GM19324 (cell line): ENCODE measurements around the gene NEK11.
"Not testable (repeated sequence)": the region's sequence is repeated elsewhere in the genome, so short reads cannot be mapped to it uniquely, and the experiment has no call there.

Experiments used
- ATAC-seq: cut with Tn5 transposase; IDR thresholded peaks from one replicate; pipeline ENCODE4 v1.9.1; 2021; ENCODE audit warnings: mild to moderate bottlenecking, moderate library complexity; ENCODE audit not compliant: unreplicated experiment, low FRiP score

Gene NEK11

DNA sequence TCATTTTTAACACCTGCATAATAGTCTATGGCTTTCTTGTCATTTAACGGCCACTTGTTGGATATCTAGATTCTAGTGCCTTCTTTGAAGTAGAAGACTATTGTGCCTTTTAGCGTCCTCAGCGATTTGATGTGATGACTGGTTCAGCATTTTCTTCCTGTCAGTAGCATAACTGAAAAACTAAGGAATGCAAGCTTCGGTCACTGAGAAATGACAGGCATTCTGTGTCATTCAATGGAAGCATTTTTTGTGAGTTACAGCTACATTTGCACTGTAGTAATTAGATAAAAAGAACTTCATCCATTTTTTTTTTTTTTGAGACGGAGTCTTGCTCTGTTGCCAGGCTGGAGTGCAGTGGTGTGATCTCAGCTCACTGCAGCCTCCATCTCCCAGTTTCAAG, 10.3 kb downstream of the NEK11 start:
- no peak for ATAC-seq

DNA sequence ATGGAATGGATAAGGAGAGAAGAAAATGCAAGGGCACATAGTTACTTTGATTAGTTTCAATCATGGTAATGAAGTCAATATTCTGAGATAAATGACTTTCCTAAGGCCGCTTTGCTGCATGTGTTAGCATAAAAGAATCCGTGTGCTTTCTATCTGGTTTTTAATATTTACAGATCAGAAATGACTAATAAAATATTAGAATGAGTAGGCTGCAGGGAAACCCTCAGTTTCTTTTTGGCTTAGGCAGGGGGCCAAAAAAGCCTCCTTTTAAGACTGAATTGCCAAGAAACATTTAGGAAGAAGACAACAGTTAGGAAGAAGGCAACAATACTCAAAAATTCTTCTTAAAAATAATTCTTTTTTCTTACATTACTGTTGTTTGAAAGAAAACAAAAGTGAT, 11.6 kb downstream of the NEK11 start:
- ATAC-seq = no peak

DNA sequence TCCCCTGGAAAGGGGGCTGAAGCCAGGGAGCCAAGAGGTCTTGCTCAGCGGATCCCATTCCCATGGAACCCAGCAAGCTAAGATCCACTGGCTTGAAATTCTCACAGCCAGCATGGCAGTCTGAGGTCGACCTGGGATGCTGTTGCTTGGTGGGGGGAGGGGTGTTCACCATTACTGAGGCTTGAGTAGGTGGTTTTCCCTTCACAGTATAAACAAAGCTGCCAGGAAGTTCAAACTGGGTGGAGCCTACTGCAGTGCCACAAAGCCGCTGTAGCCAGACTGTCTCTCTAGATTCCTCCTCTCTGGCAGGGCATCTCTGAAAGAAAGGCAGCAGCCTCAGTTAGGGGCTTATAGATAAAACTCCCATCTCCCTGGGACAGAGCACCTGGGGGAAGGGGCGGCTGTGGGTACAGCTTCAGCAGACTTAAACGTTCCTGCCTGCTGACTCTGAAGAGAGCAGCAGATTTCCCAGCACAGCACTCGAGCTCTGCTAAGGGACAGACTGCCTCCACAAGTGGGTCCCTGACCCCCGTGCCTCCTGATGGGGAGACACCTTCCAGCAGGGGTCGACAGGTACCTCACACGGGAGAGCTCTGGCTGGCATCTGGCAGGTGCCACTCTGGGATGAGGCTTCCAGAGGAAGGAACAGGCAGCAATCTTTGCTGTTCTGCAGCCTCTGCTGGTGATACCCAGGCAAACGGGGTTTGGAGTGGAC, 15.8 kb downstream of the NEK11 start:
- not testable (repeated sequence) for ATAC-seq

DNA sequence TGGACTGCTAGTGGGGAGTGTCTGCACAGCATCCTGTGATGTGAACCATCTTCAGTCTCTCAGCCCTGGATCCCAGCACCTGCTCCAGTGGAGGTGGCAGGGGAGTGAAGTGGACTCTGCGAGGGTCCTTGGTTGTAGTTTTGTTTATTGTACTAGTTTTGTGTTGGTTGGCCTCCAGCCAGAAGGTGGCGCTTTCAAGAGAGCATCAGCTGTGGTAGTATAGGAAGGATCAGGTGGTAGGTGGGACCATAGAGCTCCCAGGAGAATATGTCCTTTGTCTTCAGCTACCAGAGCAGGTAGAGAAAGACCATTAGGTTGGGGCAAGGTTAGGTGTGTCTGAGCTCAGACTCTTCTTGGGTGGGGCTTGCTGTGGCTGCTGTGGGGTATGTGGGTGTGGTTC, 20.9 kb downstream of the NEK11 start:
- ATAC-seq = no peak

DNA sequence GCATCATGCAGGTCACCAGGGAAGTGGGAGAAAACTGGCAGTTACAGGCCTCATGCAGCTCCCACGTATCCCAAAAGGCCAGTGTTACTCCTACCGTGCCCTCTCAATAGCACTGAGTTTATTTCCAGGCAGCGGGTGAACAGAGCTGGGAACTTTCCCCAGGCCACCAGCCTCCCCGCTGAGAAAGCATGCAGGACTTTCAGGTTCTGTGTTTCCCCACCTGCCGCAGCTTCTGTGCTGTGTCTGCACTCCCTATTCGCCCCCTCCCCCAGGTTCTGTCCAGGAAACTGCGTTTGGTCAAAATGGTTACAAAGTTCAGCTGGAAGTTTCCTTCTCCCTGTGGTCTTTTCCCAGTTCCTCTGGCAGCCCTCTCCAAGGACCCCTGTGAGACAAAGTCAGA, 21.4 kb downstream of the NEK11 start:
- ATAC-seq = no peak

DNA sequence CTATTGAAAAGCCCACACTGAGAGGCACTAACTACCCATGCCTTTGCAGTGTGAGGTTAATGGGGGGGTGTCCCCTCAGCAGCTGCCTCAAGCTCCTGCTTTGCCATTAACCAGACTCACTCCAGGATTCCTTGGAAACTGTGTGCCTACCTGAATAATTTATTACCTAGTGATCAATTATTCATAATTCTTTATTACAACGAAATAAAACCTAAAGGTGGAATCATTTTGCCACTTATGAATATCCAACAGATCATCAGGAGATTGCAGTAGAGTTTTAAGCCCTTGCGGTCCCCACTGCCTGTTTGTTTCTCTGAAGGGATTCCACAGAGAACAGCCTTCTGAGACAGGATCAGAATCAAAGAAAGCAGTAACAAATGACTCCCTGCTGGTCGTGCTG, 23.3 kb downstream of the NEK11 start:
- no peak for ATAC-seq

DNA sequence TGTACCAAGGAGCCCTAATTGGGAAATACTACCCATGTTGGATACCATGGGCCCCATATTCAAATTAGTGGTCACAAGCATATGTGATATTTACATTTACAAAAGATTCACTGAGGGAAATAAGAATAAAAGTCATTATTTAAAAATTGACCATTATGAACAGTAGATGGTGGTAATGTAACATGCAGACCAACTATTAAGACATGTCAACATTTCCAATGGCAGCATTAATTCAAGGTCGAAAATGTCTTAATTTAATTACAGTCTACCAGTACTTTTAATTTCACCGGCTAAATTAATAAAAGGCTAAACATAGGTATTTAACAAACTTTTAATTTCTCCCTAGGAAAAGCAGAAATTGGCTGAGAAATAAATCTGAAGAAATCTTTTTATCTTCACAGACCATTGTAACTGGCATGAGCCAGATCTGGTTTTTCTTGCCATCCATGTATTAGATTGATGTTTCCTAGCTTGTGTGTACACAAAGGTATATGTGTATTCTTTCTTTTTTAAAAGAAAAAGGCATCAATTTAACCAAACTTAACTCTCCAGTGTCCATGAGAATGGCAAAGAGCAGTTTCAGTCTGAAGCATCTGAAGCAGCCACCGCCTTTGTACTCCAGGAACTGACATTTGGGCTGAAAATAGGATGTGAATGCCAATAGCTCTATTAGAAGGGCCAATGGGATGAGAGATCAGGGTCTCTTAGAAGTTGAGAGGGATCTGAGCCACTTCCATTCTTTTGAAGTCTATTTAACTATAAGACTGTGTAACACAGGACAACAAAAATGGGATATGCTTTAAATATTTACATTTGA, 26.6 kb downstream of the NEK11 start:
- ATAC-seq = no peak

DNA sequence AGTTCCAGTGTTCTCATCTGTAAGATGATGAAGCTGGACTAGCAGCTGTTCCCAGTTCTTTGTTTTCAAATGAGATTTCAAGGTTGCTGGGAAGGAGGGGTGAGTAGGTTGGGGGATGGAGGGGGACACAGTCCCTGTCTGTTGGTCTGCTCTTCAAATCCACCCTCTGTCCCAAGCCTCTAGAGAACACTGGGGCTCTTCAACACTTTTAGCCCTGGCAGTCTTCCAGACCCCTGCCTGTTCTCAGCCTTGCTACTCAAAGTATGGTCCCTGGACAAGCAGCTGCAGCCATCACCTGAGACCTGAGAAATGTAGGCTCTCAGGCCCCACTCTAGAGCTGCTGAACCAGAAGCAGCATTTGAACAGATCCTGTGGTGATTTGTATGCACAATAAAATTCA, 41.3 kb downstream of the NEK11 start:
- ATAC-seq = no peak

DNA sequence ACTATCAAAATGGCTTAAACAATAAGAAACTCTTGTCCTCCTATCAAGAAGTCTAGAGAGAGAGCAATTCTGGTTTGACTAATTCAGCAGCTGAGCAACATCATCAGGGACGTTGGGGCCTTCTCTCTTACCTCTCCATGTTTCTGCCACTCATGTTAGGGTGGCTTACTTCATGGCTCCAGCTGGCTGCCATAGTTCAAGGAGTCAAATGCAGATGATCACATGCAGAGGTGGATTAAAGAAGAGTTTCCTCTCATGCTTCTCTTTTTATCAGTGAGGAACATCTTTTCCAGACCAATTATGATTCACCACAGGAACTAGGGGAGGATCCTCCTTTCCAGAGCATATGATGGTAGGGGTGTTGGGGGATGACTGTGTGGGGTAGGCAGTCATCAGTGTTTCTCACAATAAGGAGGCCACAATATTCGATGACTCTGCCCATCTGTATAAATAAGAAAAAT, 45.5 kb downstream of the NEK11 start:
- no peak for ATAC-seq

DNA sequence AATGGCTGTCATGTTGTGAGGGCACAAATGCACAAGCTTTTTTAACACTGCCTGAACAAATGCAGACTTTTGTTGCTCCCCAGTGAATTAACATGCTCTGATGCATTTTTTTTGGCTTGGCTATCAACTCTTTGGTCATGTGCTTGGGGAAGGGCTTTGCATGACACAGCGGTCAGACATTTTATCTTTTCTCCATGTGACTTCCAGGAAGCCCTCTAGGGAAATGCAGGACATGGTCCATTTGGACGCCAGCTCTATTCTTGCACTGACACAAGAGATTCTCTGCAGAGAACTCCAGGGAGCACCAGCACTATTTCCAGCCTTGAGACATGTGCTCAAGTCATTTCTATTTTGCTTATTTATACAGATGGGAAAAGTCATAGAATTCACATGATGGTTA, 46.2 kb downstream of the NEK11 start:
- ATAC-seq = no peak

DNA sequence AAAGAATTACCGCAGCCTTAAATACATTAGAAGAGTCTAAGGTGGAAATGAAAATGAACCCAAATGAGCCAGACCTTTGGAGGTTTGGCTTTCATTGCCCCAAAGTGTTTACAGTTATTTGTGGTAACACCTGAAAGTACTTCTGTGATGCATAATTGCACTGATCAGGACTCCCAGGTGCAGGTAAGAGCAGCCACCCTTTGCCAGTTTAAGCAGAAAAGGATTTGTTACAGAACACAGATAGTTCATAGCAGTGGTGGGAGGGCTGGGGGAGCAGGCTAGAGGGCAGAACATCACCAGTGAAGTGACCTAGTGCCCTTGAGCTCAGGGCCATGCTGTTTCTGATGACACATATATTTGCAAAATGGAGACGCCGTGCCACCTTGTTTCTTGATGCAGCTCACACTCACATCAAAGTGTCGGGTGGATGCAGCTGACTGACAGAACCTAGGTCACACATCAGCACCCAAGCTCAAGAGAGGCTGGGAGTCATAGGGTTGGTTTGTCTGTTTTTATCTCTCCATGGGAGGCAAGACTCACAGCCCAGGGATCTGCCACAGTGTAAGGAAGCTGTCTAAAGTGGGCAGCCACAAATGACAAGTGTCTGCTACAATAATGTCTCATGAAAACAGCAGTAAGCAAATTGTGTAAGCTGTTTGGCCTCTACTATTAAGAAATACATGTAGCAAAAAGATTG, 49.1 kb downstream of the NEK11 start:
- ATAC-seq = peak; percentile 70

DNA sequence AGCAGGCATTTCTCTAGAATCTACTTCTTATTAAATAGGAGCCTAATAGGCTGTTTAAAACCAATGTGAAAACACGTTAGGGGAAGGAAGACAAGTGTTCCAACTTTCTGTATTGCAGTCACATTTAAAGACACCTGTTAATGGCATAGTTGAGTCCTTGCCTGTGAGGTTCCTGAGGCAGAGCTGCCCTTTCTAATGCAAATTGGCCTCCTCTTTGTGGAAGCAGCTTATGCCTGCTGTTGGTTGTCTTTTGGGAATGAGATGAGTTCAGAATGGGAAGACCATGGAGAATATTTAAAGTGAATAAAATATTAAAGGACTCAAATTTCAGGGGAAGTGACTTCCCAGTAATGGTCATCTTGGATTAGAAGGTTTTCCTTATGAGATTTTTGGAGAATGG, 51.2 kb downstream of the NEK11 start:
- no peak for ATAC-seq

DNA sequence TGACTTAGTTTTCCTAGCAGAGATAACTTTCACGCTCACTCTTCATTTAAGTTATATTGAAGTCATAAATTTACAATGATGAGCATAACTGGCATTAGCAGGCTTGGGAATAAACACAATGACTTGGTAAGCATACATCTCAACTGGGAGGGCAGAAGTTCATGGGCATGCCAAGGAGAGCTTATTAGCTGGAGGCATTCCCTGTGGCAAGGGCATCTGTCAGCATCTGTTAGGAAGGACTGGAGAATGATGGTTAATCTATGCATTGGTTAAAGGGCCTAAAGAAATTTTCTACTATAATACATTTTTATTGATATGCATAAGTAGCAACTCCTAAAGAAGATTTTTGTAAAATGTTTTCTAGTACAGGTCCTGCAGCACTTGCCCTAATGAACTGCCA, 52.4 kb downstream of the NEK11 start:
- ATAC-seq = no peak

DNA sequence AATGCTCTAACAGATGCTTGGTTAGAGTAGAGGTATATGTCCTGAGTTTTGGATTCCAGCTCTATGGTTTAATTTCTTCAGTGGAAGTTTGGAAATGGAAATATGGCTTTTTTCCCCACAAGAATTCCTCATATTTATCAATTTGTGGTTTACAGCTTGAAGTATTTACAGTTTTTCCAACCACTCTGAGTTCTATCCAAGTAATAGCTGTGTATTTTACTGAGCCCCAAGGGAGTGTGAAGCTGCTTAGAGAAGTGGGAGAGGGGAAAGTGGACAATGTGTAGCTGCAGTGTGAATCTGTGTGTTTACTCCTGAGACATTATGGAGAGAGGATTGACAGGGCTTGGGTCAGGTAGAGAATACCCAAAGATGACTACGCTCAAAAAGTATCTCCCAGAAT, 54.5 kb downstream of the NEK11 start:
- no peak for ATAC-seq

DNA sequence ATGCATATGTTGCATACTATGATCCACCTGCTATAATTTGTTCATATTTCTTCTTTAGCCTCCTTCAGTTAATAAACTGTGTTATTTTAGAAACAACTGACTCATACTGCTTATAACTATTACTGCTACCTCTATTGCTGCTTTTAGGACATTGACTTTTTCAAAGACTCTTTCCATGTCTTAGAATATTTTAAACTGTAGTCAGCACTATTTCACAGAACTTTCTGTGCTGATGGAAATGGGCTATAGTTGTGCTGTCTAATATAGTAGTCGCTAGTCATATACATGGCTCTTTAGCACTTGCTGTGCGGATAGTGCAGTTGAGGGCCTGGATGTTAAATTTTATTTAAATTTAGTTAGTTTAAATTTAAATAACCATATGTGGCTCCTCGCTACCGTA, 55.6 kb downstream of the NEK11 start:
- ATAC-seq = no peak

DNA sequence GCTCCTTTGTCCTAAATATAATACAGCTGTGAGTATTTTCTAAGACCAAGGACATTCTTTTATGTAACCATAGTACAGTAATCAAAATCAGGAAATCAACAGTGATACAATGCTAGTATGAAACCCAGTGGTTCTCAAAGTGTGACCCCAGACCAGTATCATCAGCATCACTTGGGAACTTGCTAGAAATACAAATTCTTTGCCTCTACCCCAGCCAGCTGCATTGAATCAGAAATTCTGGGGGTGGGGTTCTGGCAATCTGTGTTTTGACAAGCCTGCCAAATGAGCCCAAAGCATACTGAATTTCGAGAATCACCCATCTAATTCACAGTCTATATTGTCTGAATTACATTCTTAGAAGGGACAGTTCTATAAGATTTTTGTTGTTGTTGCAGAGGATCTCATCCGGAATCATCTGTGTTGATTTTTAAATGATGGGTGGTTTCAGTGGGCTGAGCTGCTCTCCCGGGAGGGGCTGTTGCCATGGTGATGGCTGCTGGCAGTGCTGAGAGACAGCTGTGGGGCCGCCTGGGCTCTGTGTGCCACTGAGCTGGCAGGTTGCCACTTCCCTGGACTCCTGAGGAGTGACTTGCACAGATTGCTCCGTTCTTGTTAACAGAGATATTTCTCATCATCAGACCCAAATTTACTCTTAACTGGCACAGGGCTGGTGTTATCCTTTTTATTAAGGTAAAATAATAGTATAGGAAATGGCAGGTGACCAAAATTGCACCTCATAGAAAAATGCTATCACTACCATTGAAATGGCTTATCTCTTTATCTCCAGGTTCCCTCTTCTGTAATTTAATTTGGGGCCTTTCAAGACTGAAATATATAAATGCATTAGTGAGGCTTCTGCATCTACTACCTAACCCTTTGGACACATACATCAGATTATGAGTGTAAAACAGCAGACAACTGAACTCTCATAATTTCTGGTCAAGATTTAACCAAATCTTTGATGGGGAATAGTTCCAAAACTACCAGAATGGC, 56.5 kb downstream of the NEK11 start:
- ATAC-seq = no peak

DNA sequence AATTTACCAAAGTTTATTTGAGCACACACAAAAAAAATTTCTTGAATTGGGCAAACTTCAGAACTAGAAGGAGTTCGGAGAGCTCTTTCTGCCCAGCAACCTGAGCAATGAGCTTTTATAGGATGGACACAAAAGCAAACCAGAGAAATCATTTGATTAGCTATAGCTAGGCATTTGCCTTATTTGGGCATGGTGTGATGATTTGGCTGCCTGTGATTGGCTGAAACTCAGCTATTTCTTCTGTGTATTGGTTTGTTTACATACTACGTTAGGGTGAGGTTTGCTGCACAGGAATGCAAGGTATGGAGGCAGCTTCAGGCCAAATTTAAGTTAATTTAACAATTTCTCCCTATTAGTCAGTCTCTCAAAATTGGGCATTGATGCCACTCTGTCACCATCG, 65.1 kb downstream of the NEK11 start:
- ATAC-seq = no peak

DNA sequence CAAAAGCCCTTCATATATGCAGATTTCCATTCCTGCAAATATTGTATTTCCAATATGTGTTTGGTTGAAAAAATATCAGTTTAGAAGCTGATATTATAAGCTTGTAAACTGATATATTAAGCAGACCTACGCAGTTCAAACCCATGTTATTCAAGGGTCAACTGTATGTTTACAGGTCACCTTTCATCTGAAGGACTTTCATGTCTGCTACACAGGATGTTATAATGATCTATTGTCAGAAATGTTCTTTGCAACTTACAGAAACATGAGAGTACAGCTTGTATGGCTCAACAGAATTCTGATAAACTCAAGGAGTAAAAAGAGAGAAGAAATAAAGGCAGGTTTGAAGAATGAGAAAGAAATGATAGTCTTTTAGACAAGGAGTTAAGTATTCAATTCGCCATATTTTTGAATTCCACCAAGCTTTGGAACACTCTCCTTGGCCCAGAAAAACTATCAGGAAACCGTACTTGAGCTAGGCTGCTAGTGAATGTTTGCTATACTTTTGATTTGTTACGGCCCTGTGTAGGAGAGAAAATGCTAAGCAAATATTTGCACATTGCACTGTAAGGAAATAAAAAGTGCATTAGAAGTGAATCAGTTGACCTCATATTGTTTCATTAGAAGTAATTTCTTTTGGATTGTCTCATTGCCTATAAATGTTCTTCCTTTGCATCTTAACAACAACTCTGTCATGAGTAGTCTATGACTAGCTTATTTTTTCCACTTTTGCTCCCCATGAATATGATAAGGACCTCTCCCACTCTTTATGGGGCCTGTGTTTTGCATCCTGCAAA, 81.2 kb downstream of the NEK11 start:
- ATAC-seq = no peak

DNA sequence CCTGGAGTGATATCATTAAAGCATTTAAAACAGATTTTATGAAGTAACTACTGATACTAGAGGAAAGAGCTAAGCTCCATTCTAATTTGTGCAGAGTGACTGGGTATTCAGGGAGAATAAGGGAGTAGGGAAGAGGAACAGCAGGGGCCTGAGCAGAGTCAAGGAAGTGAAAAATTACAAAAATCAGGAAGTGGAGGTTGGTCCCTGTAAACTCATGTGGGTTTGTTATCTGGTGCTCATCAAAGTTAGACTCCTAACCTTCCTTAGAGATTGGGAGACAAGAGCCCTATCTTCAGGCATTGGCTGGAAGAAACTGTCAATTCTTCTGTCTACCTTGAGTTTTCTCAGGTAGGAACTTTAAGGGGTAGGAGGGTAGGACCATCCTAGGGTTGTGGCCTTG, 82.5 kb downstream of the NEK11 start:
- ATAC-seq = no peak
